ENCODE measurements around the gene CEP83. TPM values are rescaled to one million over a fixed set of nuclear protein-coding genes. Genes with fewer than 3 reads are reported as not detected.

Gene CEP83
- polyA plus RNA-seq, 1 of the 3 experiments (the other 2 are of a cell fraction): 2.5 TPM

DNA sequence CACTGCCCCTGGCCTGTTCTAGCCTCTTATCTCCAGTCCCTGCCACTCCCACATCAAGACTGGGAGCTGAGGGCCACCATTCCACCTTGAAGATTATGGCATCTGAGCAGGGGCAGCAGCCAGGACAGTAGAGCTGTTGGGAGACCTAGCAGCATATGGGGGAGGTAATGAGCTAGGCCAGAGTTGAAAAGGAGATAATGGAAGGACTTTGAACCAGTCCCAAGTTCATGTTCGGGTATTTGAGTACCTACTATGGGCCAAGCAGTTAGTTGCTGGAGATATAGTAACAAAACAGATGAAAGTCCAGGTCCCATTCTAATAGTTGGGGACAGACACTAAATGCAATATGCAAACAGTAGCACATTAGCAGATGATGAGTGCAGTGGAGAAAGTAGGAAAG lies 159.8 kb downstream of the CEP83 start:
- Histone ChIP-seq H3K79me2 (ENCODE audit: insufficient read depth) (no peaks in the 10 kb centered on the region), H2AFZ (ENCODE audit: low read depth) (no peak overlapping the region), H3K9me2 (no peaks in the 10 kb centered on the region), H3F3A (replicated peaks; ENCODE audit: insufficient read depth) (no peaks in the 10 kb centered on the region), H3K9me3 (no peaks in the 10 kb centered on the region), H3K4me1 (ENCODE audit: control insufficient read depth in 1 of 2, insufficient read depth in 2 of 2, low read depth in 1 of 2, low read length in 1 of 2) (peaks cover 0 to 13% of the 10 kb centered on the region in 2 experiments; a peak in 3 of 4 replicates), H3K27ac (ENCODE audit: low read depth in 2 of 2, low read length in 1 of 2) (no peak overlapping the region), H4K20me1 (ENCODE audit: insufficient read depth) (no peaks in the 10 kb centered on the region), H3K4me3 (ENCODE audit: low read depth in 2 of 2, low read length in 1 of 2) (no peak overlapping the region), H3K4me2 (no peak overlapping the region), H3K36me3 (replicated peaks in 1 of 2; ENCODE audit: control insufficient read depth in 1 of 2, insufficient read depth in 2 of 2, low read length in 1 of 2) (no peaks in the 10 kb centered on the region), H3K27me3 (ENCODE audit: insufficient read depth) (no peaks in the 10 kb centered on the region), H3K9ac (no peak overlapping the region)
- ChIA-PET CTCF (interaction anchor here (0.9 kb wide), 1 partner anchor 113 kb away, joined by 3 read pairs; no protein-coding TSS in a partner anchor), POLR2A (no interaction called here)
- WGBS (ENCODE audit: low lambda C conversion rate): 88% methylated on average over 1 of the region's 1 CpG
- no peak for DNase-seq
- TF ChIP-seq, protein P1, sequence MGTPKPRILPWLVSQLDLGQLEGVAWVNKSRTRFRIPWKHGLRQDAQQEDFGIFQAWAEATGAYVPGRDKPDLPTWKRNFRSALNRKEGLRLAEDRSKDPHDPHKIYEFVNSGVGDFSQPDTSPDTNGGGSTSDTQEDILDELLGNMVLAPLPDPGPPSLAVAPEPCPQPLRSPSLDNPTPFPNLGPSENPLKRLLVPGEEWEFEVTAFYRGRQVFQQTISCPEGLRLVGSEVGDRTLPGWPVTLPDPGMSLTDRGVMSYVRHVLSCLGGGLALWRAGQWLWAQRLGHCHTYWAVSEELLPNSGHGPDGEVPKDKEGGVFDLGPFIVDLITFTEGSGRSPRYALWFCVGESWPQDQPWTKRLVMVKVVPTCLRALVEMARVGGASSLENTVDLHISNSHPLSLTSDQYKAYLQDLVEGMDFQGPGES (IDR thresholded peaks at IDR 0.05; ENCODE audit: low read depth, low read length): no peak
- TF ChIP-seq GABPA (IDR thresholded peaks at IDR 0.05; ENCODE audit: low read depth): no peak
- no peak for TF ChIP-seq SIN3A (IDR thresholded peaks at IDR 0.05; ENCODE audit: borderline replicate concordance, low read depth, low read length)
- TF ChIP-seq EZH2phosphoT487 (IDR thresholded peaks at IDR 0.05; ENCODE audit: borderline replicate concordance, low read depth): no peak

DNA sequence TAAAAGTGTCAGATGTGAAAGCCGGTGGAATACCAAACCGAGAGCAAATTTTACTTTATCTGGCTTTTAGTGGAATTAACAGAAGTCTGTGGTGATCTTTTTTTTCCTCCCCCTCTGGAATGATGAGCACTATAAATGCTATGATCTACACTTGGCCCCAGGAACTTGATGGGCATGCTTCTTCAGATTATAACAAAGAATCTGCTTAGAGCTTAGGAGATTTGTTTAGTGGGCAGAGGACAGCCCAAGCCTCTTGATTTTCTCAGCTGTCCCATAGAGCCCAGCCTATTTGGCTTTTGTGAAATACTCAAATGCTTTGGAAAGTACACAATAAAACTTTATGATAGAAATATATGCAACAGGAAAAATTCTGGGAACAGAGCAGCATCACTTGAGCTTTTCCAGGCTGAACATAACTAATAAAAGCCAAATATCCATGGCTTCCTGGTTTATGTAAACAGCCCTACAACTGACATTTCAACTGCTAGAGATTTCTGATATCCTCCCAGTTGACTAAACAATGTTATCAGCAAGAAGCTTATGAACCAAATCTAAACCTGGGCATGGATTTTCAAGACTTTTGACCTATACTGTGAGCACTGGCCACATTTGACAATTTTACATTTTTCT lies 161.7 kb downstream of the CEP83 start:
- no peak overlapping the region for H3K27ac ChIP-seq (ENCODE audit: low read depth in 2 of 2, low read length in 1 of 2)
- no peaks in the 10 kb centered on the region for H3F3A ChIP-seq (replicated peaks; ENCODE audit: insufficient read depth)
- 73% methylated on average over 2 of the region's 2 CpGs for WGBS (ENCODE audit: low lambda C conversion rate)
- no peaks in the 10 kb centered on the region for H3K36me3 ChIP-seq (replicated peaks in 1 of 2; ENCODE audit: control insufficient read depth in 1 of 2, insufficient read depth in 2 of 2, low read length in 1 of 2)
- no peaks in the 10 kb centered on the region for H3K79me2 ChIP-seq (ENCODE audit: insufficient read depth)
- DNase-seq: no peak
- no peaks in the 10 kb centered on the region for H3K9me2 ChIP-seq
- H3K9ac ChIP-seq: no peak overlapping the region
- H2AFZ ChIP-seq (ENCODE audit: low read depth): no peak overlapping the region
- H3K4me3 ChIP-seq (ENCODE audit: low read depth in 2 of 2, low read length in 1 of 2): no peak overlapping the region
- ChIA-PET CTCF (interaction anchor here (1.4 kb wide), 1 partner anchor 152 kb away, joined by 4 read pairs; no protein-coding TSS in a partner anchor), POLR2A (no interaction called here)
- no peaks in the 10 kb centered on the region; a peak in 2 of 4 replicates for H3K4me1 ChIP-seq (ENCODE audit: control insufficient read depth in 1 of 2, insufficient read depth in 2 of 2, low read depth in 1 of 2, low read length in 1 of 2)
- H3K4me2 ChIP-seq: no peak overlapping the region
- H3K9me3 ChIP-seq: no peaks in the 10 kb centered on the region
- no peaks in the 10 kb centered on the region for H4K20me1 ChIP-seq (ENCODE audit: insufficient read depth)
- no peaks in the 10 kb centered on the region for H3K27me3 ChIP-seq (ENCODE audit: insufficient read depth)
- TF ChIP-seq FOXM1 (IDR thresholded peaks at IDR 0.05; ENCODE audit: low read depth) (no peak), RAD21 (IDR thresholded peaks at IDR 0.05; ENCODE audit: low read length) (no peak), TCF12 (IDR thresholded peaks at IDR 0.05) (no peak), YY1 (IDR thresholded peaks at IDR 0.05; ENCODE audit: low read depth) (no peak), RCOR1 (IDR thresholded peaks at IDR 0.05; ENCODE audit: low read length) (no peak), EP300 (IDR thresholded peaks at IDR 0.05; ENCODE audit: borderline replicate concordance in 1 of 2, low read depth in 1 of 2, low read length in 1 of 2) (no peak), SIN3A (IDR thresholded peaks at IDR 0.05; ENCODE audit: borderline replicate concordance, low read depth, low read length) (no peak), GABPA (IDR thresholded peaks at IDR 0.05; ENCODE audit: low read depth) (no peak), TAF1 (IDR thresholded peaks at IDR 0.05; ENCODE audit: borderline replicate concordance, low read depth, low read length) (no peak), NFIC (IDR thresholded peaks at IDR 0.05; ENCODE audit: borderline replicate concordance) (no peak), ELF1 (IDR thresholded peaks at IDR 0.05) (no peak), FOSL2 (IDR thresholded peaks at IDR 0.05; ENCODE audit: borderline replicate concordance, low read depth) (no peak), RXRA (IDR thresholded peaks at IDR 0.05; ENCODE audit: borderline replicate concordance, low read depth) (no peak), TEAD4 (IDR thresholded peaks at IDR 0.05; ENCODE audit: borderline replicate concordance, insufficient read depth) (no peak)
- TF ChIP-seq, protein P2, sequence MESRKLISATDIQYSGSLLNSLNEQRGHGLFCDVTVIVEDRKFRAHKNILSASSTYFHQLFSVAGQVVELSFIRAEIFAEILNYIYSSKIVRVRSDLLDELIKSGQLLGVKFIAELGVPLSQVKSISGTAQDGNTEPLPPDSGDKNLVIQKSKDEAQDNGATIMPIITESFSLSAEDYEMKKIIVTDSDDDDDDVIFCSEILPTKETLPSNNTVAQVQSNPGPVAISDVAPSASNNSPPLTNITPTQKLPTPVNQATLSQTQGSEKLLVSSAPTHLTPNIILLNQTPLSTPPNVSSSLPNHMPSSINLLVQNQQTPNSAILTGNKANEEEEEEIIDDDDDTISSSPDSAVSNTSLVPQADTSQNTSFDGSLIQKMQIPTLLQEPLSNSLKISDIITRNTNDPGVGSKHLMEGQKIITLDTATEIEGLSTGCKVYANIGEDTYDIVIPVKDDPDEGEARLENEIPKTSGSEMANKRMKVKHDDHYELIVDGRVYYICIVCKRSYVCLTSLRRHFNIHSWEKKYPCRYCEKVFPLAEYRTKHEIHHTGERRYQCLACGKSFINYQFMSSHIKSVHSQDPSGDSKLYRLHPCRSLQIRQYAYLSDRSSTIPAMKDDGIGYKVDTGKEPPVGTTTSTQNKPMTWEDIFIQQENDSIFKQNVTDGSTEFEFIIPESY (IDR thresholded peaks at IDR 0.05; ENCODE audit: borderline replicate concordance, low read depth): no peak
- TF ChIP-seq, protein P3, sequence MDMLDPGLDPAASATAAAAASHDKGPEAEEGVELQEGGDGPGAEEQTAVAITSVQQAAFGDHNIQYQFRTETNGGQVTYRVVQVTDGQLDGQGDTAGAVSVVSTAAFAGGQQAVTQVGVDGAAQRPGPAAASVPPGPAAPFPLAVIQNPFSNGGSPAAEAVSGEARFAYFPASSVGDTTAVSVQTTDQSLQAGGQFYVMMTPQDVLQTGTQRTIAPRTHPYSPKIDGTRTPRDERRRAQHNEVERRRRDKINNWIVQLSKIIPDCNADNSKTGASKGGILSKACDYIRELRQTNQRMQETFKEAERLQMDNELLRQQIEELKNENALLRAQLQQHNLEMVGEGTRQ (IDR thresholded peaks at IDR 0.05; ENCODE audit: borderline replicate concordance, low read depth, low read length): no peak
- TF ChIP-seq, protein P4, sequence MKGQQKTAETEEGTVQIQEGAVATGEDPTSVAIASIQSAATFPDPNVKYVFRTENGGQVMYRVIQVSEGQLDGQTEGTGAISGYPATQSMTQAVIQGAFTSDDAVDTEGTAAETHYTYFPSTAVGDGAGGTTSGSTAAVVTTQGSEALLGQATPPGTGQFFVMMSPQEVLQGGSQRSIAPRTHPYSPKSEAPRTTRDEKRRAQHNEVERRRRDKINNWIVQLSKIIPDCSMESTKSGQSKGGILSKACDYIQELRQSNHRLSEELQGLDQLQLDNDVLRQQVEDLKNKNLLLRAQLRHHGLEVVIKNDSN (IDR thresholded peaks at IDR 0.05; ENCODE audit: borderline replicate concordance, low read depth): no peak
- TF ChIP-seq, protein P5, sequence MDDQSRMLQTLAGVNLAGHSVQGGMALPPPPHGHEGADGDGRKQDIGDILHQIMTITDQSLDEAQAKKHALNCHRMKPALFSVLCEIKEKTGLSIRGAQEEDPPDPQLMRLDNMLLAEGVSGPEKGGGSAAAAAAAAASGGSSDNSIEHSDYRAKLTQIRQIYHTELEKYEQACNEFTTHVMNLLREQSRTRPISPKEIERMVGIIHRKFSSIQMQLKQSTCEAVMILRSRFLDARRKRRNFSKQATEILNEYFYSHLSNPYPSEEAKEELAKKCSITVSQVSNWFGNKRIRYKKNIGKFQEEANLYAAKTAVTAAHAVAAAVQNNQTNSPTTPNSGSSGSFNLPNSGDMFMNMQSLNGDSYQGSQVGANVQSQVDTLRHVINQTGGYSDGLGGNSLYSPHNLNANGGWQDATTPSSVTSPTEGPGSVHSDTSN (IDR thresholded peaks at IDR 0.05): no peak
- TF ChIP-seq, protein P1 (IDR thresholded peaks at IDR 0.05; ENCODE audit: low read depth, low read length): no peak

Data from SK-N-SH (cell line).